GM20000 (cell line): Measurements from ENCODE around the gene PPCS.
"Not testable (repeated sequence)": the region's sequence is repeated elsewhere in the genome, so short reads cannot be mapped to it uniquely, and the experiment has no call there.

Source experiments
- DNase-seq: peaks from one replicate; pipeline ENCODE4 v3.0.0; 2012; ENCODE audit warnings: low spot score
- TF ChIP-seq, protein P1 (sequence below): IDR thresholded peaks from 2 replicates; pipeline ENCODE4 v1.5.1; 2012; ENCODE audit warnings: mild to moderate bottlenecking, control low read depth; ENCODE audit errors: extremely low read depth, missing control alignments

The PPCS gene

GRCh38 chr1:42490237-42490636, 33.9 kb downstream of the PPCS start:
- TF ChIP-seq, protein P1, sequence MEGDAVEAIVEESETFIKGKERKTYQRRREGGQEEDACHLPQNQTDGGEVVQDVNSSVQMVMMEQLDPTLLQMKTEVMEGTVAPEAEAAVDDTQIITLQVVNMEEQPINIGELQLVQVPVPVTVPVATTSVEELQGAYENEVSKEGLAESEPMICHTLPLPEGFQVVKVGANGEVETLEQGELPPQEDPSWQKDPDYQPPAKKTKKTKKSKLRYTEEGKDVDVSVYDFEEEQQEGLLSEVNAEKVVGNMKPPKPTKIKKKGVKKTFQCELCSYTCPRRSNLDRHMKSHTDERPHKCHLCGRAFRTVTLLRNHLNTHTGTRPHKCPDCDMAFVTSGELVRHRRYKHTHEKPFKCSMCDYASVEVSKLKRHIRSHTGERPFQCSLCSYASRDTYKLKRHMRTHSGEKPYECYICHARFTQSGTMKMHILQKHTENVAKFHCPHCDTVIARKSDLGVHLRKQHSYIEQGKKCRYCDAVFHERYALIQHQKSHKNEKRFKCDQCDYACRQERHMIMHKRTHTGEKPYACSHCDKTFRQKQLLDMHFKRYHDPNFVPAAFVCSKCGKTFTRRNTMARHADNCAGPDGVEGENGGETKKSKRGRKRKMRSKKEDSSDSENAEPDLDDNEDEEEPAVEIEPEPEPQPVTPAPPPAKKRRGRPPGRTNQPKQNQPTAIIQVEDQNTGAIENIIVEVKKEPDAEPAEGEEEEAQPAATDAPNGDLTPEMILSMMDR: no peak
- no peak for DNase-seq

DNA sequence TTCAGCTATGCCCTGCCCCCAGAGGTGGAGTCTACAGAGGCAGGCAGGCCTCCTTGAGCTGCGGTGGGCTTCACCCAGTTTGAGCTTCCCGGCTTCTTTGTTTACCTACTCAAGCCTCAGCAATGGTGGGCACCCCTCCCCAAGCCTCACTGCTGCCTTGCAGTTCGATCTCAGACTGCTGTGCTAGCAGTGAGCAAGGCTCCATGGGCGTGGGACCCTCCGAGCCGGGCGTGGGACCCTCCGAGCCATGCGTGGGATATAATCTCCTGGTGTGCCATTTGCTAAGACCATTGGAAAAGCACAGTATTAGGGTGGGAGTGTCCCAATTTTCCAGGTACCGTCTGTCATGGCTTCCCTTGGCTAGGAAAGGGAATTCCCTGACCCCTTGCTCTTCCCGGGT, 45.7 kb downstream of the PPCS start:
- not testable (repeated sequence) for DNase-seq

DNA sequence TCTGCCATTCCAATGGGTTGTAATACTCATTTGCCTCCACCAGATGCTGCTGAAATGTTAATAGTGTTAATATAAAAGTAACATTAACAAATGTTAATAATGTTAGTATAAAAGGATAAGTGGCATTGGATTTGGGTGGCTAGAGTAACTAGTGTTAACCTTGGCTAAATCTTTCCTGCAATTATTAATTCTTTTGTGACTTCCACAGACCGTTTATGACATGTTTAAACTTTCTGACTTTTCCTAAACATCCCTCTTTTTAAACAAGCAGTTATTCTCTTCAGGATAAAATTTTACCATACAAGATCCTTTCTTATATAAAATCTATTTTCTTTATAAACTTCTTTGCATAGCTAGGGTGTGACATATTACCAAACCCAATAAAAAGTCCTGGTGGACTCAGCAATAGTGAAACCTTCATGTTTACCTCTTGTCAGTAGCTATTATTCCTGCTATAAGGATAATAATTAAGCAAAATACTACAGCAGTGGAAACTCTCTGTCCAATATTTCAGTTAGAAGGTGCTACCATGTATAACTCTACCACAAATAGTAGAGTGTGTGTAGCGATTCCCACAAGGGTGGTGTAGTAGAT, 48.3 kb downstream of the PPCS start:
- no peak for DNase-seq
- TF ChIP-seq, protein P1: no peak

DNA sequence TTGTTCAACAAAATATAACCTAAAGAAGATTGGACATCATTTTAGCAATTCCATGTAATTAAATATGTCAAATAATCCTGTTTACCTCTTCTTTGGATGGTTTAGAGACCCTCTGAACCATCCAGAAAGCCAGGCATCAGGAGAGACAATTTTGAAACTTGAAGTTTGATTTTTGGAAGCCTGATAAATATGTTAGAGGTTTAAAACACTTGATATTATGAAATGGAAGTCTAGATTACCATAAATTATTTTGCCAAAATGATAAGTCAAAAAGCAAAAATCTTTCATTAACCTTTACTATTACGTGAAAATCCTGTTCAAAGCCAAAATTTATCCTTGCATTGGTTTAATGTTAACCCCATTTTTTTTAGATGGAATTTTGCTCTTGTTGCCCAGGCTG, 50.2 kb downstream of the PPCS start:
- TF ChIP-seq, protein P1: no peak
- DNase-seq: no peak
